Erythroblast (primary cell): ENCODE data around the gene HCCS.

Source experiments
- GATA1 ChIP-seq: IDR thresholded peaks from 2 replicates; pipeline ENCODE4 v1.6.1; 2011; ENCODE audit warnings: low read depth, mild to moderate bottlenecking, control low read depth, low read length, moderate library complexity
- POLR2A ChIP-seq: IDR thresholded peaks from 2 replicates; pipeline ENCODE4 v1.6.1; 2011; ENCODE audit warnings: mild to moderate bottlenecking, low read length

DNA sequence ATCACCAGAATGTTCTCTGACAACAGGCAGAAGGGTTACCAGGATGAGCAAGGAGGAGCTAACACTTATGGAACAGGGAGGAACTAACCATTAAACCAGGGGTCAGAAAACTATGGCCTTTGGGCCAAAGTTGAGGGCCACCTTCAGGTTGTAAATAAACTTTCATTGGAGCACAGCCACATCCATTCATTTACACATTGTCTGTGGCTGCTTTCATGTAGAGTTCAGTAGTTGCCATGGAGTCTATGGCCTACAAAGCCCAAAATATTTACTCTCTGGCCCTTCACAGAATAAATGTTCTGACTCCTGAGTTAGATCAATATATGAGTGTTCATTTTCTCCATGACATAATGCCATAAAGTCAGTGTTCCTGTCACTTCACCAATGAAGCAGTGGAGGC, 13.2 kb upstream of the HCCS start:
- TF ChIP-seq POLR2A (no peak), GATA1 (no peak)
